HG02970 (cell line): ENCODE results near the gene VSIG2.
A peak's percentile ranks its signal among the peaks of the same experiment; 100 is the strongest.

ENCODE experiments used
- ATAC-seq: cut with Tn5 transposase; IDR thresholded peaks from one replicate; pipeline ENCODE4 v1.9.1; 2021; ENCODE audit warnings: mild to moderate bottlenecking, moderate library complexity, moderate number of reproducible peaks; ENCODE audit not compliant: unreplicated experiment, low FRiP score

Gene VSIG2

GRCh38 chr11:124725719-124726105 is 26.3 kb downstream of the VSIG2 start:
- ATAC-seq: no peak

- peak; percentile 76 for ATAC-seq
Measured at GRCh38 chr11:124724979-124725718, 26.9 kb downstream of the VSIG2 start.

GRCh38 chr11:124722176-124722575 is 29.9 kb downstream of the VSIG2 start:
- ATAC-seq: no peak

DNA sequence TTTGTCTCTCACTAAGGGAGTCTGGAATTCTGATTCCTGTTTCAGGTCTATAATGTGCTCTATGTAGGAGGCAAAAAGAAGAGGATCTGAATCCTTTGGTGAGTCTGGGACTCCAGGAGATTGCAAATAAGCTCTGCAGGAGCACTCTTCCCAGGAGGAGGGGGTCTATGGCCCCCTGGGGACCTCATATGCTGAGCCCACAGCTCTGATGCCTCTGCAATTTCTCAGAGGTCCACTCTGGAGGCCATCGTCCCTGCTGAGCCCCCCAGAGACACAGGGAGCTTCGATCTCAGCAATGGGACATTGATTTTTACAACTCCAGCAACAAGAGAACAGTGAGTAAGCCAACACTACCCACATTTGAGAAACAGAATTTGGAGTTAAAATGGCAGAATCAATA is 32.5 kb downstream of the VSIG2 start:
- ATAC-seq: no peak

GRCh38 chr11:124718801-124719200 is 33.3 kb downstream of the VSIG2 start:
- ATAC-seq: no peak

DNA sequence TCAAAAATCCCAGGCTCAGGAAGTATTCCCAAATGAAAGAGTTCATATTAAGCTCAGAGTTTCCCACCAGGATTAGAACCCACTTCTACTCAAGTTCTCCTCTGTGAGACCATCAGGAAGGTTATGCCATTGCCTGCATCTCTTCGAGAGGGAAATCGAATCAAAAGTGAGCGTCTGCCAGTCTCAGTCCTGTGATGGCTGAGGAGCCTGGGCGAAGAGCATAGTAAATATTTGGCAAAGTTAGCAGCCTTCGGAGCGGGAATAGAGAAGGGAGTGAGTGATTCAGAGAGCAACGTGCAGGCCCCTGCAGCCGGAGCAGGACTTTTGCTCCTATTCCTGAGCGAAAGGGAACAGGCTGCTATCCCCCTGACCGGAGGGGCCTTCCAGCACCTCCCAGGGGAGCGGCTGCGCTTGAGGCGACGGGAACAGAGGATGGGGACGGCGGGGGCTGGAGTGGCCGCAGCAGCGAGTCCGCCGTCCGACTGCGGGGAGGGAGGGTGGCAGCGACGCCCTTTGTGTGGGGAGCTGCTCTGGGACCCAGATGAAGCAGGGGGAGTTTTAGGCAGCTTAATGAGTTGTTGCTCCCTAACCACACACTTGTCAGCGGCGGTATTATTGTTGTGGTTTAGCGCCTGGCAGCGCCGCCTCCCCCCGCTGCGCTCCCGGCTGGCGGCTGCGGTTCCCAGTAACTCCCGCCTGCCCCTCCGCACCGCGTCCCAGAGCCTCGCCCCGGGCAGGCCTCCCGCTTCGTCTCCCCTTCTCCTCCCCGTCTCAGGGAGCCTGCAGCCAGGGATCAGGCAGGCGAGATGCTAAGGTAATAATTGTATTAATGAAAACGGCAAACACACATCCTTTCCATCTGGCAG is 34.0 kb downstream of the VSIG2 start:
- no peak for ATAC-seq

- ATAC-seq: no peak
Measured at GRCh38 chr11:124717421-124717785, 34.7 kb downstream of the VSIG2 start.

GRCh38 chr11:124716591-124716990 is 35.5 kb downstream of the VSIG2 start:
- ATAC-seq: no peak

DNA sequence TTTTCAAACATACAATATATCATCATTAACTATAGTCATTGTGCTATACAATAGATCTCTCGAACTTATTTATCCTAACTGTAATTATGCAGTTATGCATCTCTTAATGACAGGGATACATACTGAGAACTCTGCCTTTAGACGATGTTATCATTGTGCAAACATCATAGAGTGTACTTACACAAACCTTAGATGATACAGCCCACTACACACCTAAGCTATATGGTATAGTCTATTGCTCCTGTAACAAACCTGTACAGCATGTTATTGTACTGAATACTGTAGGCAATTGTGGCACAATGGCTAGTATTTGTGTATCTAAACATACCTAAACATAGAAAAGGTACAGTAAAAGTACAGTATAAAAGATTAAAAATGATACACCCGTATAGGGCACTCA is 39.7 kb downstream of the VSIG2 start:
- ATAC-seq: no peak

DNA sequence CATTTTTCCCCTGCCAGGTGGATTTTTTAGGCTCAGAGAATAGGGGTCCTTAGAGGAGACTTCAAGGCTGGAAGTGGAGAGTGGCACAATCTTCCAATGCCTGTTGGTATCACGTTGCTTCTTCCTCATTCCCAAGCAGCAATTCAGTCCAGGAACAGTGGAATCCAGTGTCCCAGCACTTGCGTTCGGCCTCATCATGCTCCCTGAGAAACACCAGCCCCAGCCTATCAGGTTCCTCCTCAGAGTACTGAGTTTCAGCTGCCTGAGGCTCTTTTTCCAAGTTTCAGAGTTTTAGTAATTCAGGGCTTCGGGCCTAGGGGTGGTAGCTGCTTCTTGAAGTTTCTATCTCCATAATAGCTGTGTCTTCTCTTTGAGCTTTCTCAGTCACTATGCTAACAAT is 44.2 kb downstream of the VSIG2 start:
- ATAC-seq: no peak

DNA sequence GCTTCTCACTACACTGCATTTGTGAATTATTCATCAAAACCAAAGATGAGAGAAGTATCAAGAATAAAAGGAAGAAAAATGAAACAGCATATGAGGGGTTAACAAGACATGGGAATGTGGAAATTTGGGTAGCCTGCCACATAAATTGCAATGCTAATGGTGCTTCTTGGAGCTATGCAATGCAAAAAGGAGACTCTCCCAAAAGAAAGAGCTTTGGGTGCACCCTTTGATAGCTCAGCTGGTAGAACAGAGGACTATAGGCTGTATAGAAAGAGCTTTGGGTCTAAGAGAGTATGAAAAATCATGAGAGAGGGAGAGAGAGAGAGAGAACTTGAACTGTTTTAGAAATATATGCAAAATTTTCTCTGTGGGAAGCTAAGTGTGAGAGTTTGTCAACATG is 52.0 kb downstream of the VSIG2 start:
- ATAC-seq: no peak

GRCh38 chr11:124699547-124699946 is 52.5 kb downstream of the VSIG2 start:
- ATAC-seq: no peak
